ES-I3 (cell line): ENCODE data around the gene RTP3.

Experiments
- H3K36me3 ChIP-seq: 2 replicates; pipeline ENCODE4 v1.6.1; 2013; ENCODE audit warnings: mild to moderate bottlenecking, low read length, control low read depth, moderate library complexity; ENCODE audit not compliant: insufficient read depth
- H3K4me1 ChIP-seq: 2 replicates; pipeline ENCODE4 v1.6.1; 2013; ENCODE audit warnings: mild to moderate bottlenecking, control low read depth, low read length; ENCODE audit not compliant: insufficient read depth
- H3K9ac ChIP-seq: 2 replicates; pipeline ENCODE4 v1.6.1; 2013; ENCODE audit warnings: low read depth, mild to moderate bottlenecking, low read length, moderate library complexity
- H3K9me3 ChIP-seq: 2 replicates; pipeline ENCODE4 v1.6.1; 2013; ENCODE audit warnings: mild to moderate bottlenecking, low read length, moderate library complexity; ENCODE audit not compliant: control insufficient read depth, insufficient read depth

The RTP3 gene

GRCh38 chr3:46479021-46479420 is 18.8 kb upstream of the RTP3 start:
- Histone ChIP-seq H3K4me1 (peaks cover 4% of the 10 kb centered on the region; the same call in 1 of the 2 replicates), H3K9ac (no peak overlapping the region), H3K9me3 (no peaks in the 10 kb centered on the region; the same call in 1 of the 2 replicates), H3K36me3 (no peaks in the 10 kb centered on the region)

GRCh38 chr3:46479696-46480095 is 18.1 kb upstream of the RTP3 start:
- peaks cover 4% of the 10 kb centered on the region; the same call in 1 of the 2 replicates for H3K4me1 ChIP-seq
- no peaks in the 10 kb centered on the region for H3K36me3 ChIP-seq
- H3K9me3 ChIP-seq, result no peaks in the 10 kb centered on the region; the same call in 1 of the 2 replicates
- H3K9ac ChIP-seq, result no peak overlapping the region

GRCh38 chr3:46480491-46481195 is 17.1 kb upstream of the RTP3 start:
- Histone ChIP-seq H3K9ac (no peak overlapping the region), H3K36me3 (no peaks in the 10 kb centered on the region), H3K9me3 (no peaks in the 10 kb centered on the region), H3K4me1 (peaks cover 4% of the 10 kb centered on the region; the same call in 1 of the 2 replicates)

GRCh38 chr3:46481636-46482035 is 16.1 kb upstream of the RTP3 start:
- H3K4me1 ChIP-seq, result peaks cover 4% of the 10 kb centered on the region; the same call in 1 of the 2 replicates

GRCh38 chr3:46482632-46483350 is 15.0 kb upstream of the RTP3 start:
- Histone ChIP-seq H3K9me3 (no peaks in the 10 kb centered on the region), H3K9ac (no peak overlapping the region), H3K36me3 (no peaks in the 10 kb centered on the region), H3K4me1 (peaks cover 4% of the 10 kb centered on the region; the same call in 1 of the 2 replicates)

More at GRCh38 chr3:46481636-46482035, 16.1 kb upstream of the RTP3 start:
- Histone ChIP-seq H3K36me3 (no peaks in the 10 kb centered on the region), H3K9me3 (no peaks in the 10 kb centered on the region), H3K9ac (no peak overlapping the region)

GRCh38 chr3:46483825-46484224 is 14.0 kb upstream of the RTP3 start:
- Histone ChIP-seq H3K36me3 (no peaks in the 10 kb centered on the region), H3K9ac (no peak overlapping the region), H3K9me3 (no peaks in the 10 kb centered on the region), H3K4me1 (peaks cover 4% of the 10 kb centered on the region; the same call in 1 of the 2 replicates)

- Histone ChIP-seq H3K4me1 (peaks cover 8% of the 10 kb centered on the region; the same call in 1 of the 2 replicates), H3K9ac (no peak overlapping the region), H3K36me3 (no peaks in the 10 kb centered on the region), H3K9me3 (no peaks in the 10 kb centered on the region)
These were observed 13.4 kb upstream of the RTP3 start for GRCh38 chr3:46484388-46484787.

GRCh38 chr3:46484911-46485778 is 12.6 kb upstream of the RTP3 start:
- Histone ChIP-seq H3K9ac (no peak overlapping the region), H3K4me1 (peaks cover 8% of the 10 kb centered on the region; the same call in 1 of the 2 replicates), H3K36me3 (no peaks in the 10 kb centered on the region), H3K9me3 (no peaks in the 10 kb centered on the region)

GRCh38 chr3:46485779-46486175 is 12.0 kb upstream of the RTP3 start:
- H3K36me3 ChIP-seq, result no peaks in the 10 kb centered on the region
- no peak overlapping the region for H3K9ac ChIP-seq
- no peaks in the 10 kb centered on the region for H3K9me3 ChIP-seq
- peaks cover 8% of the 10 kb centered on the region; the same call in 1 of the 2 replicates for H3K4me1 ChIP-seq

- H3K9ac ChIP-seq, result no peak overlapping the region
These were observed 8.9 kb upstream of the RTP3 start for GRCh38 chr3:46488735-46489361.

GRCh38 chr3:46489381-46489780 is 8.4 kb upstream of the RTP3 start:
- no peaks in the 10 kb centered on the region for H3K36me3 ChIP-seq
- H3K9ac ChIP-seq, result no peak overlapping the region
- peaks cover 4% of the 10 kb centered on the region; the same call in 1 of the 2 replicates for H3K9me3 ChIP-seq
- H3K4me1 ChIP-seq, result 0 out of 2 replicates have a peak, but pooled peaks cover 4% of the 10 kb centered on the region

More at GRCh38 chr3:46488735-46489361, 8.9 kb upstream of the RTP3 start:
- H3K9me3 ChIP-seq, result peaks cover 4% of the 10 kb centered on the region; the same call in 1 of the 2 replicates
- no peaks in the 10 kb centered on the region for H3K36me3 ChIP-seq
- H3K4me1 ChIP-seq, result 0 out of 2 replicates have a peak, but pooled peaks cover 4% of the 10 kb centered on the region

GRCh38 chr3:46489875-46490274 is 7.9 kb upstream of the RTP3 start:
- no peak overlapping the region for H3K9ac ChIP-seq
- 0 out of 2 replicates have a peak, but pooled peaks cover 4% of the 10 kb centered on the region for H3K4me1 ChIP-seq
- H3K36me3 ChIP-seq, result no peaks in the 10 kb centered on the region
- peaks cover 4% of the 10 kb centered on the region; the same call in 1 of the 2 replicates for H3K9me3 ChIP-seq

GRCh38 chr3:46490338-46491084 is 7.3 kb upstream of the RTP3 start:
- no peak overlapping the region for H3K9ac ChIP-seq
- 0 out of 2 replicates have a peak, but pooled peaks cover 4% of the 10 kb centered on the region for H3K4me1 ChIP-seq
- H3K9me3 ChIP-seq, result peaks cover 4% of the 10 kb centered on the region; the same call in 1 of the 2 replicates
- no peaks in the 10 kb centered on the region for H3K36me3 ChIP-seq
